ENCODE measurements around the gene GNAQ. TPM values are rescaled to one million over a fixed set of nuclear protein-coding genes. Genes with fewer than 3 reads are reported as not detected.

Gene GNAQ
- total RNA-seq, 1 experiment from 2014 or later = 28.7 TPM

- TF ChIP-seq REST (IDR thresholded peaks at IDR 0.05; ENCODE audit: low read depth) (no peak), ELF1 (IDR thresholded peaks at IDR 0.05; ENCODE audit: borderline replicate concordance, low read depth) (no peak), ZNF274 (IDR thresholded peaks at IDR 0.05; ENCODE audit: low read depth, low read length) (no peak), FOSL1 (IDR thresholded peaks at IDR 0.05; ENCODE audit: low read depth) (no peak)
Observed at GRCh38 chr9:77785341-77785740, 246.3 kb downstream of the GNAQ start (continued).

GRCh38 chr9:77783518-77783917 lies 248.1 kb downstream of the GNAQ start:
- POLR2A ChIA-PET = no interaction called here
- no peak for ATAC-seq
- CTCF ChIA-PET = no interaction called here
- RAD21 ChIA-PET (ENCODE audit: low non-redundant PET in 1 of 2, low total read pairs in 2 of 2, uncharacterized antibody in 2 of 2, unreplicated experiment in 2 of 2) = no interaction called here
- Histone ChIP-seq H3K9me3 (ENCODE audit: control insufficient read depth in 1 of 2, insufficient read depth in 1 of 2, low read depth in 1 of 2, low read length in 2 of 2) (no peaks in the 10 kb centered on the region), H3K27me3 (ENCODE audit: insufficient read depth, low read length) (no peaks in the 10 kb centered on the region), H3K4me1 (ENCODE audit: control insufficient read depth in 1 of 2, insufficient read depth in 2 of 2, low read length in 2 of 2) (no peaks in the 10 kb centered on the region), H3K9ac (ENCODE audit: low read length) (no peak overlapping the region), H3K27ac (ENCODE audit: low read depth, low read length) (no peak overlapping the region), H2AFZ (ENCODE audit: low read depth, low read length, poor library complexity, severe bottlenecking) (no peak overlapping the region), H3K4me2 (ENCODE audit: low read length) (no peak overlapping the region), H3K79me2 (ENCODE audit: insufficient read depth, low read length) (no peaks in the 10 kb centered on the region), H3K4me3 (replicated peaks in 1 of 2; ENCODE audit: low read depth in 1 of 2, low read length in 2 of 2) (no peak overlapping the region), H3K36me3 (ENCODE audit: control insufficient read depth in 1 of 2, insufficient read depth in 2 of 2, low read length in 2 of 2) (no peaks in the 10 kb centered on the region), H3K9me2 (ENCODE audit: insufficient read depth) (no peaks in the 10 kb centered on the region), H4K20me1 (ENCODE audit: insufficient read depth) (no peaks in the 10 kb centered on the region)
- BruUV-seq (replicated peaks) = no TSS peak
- no peak for DNase-seq (ENCODE audit: low read depth, low spot score)
- intact Hi-C loops (cut with micrococcal nuclease) = no loop called here
- no peak for TF ChIP-seq ELF1 (IDR thresholded peaks at IDR 0.05; ENCODE audit: borderline replicate concordance, low read depth)
- no peak for TF ChIP-seq EZH2phosphoT487 (IDR thresholded peaks at IDR 0.05; ENCODE audit: borderline replicate concordance)
- no peak for TF ChIP-seq JUND (IDR thresholded peaks at IDR 0.05)
- no peak for TF ChIP-seq FOSL1 (IDR thresholded peaks at IDR 0.05; ENCODE audit: low read depth)
- TF ChIP-seq MAX (IDR thresholded peaks at IDR 0.05) = no peak
- TF ChIP-seq SIN3A (IDR thresholded peaks at IDR 0.05; ENCODE audit: low read depth) = no peak
- TF ChIP-seq POLR2AphosphoS5 (IDR thresholded peaks at IDR 0.05; ENCODE audit: low read depth, low read length) = no peak
- no peak for TF ChIP-seq CTCF (IDR thresholded peaks at IDR 0.05 in 2 of 3, conservative IDR thresholded peaks at IDR 0.05 in 1 of 3; ENCODE audit: borderline replicate concordance in 1 of 3, insufficient read depth in 1 of 3, low read depth in 2 of 3, low read length in 2 of 3)
- TF ChIP-seq EGR1 (IDR thresholded peaks at IDR 0.05; ENCODE audit: low read depth) = no peak
